Adrenal gland (tissue), 5 donors: ENCODE data around the gene CEP83.

Experiments
- POLR2A ChIP-seq, 2 donors: fragments of 450-650 bp; IDR thresholded peaks; one replicate each; pipeline ENCODE4 v1.6.1; 2017; ENCODE audit warnings: antibody characterized with exemption in 2 of 2, mild to moderate bottlenecking in 2 of 2, moderate library complexity in 1 of 2
- TF ChIP-seq, protein P1 (sequence below), 6 experiments: fragments of 450-650 bp in 4 of 6; fragments of 200-600 bp in 2 of 6; sonication (generic) in 1 of 6; IDR thresholded peaks; 1 replicate in 5 of 6; 2 replicates in 1 of 6; pipeline versions ENCODE4 v1.5.1 to v1.8.0; 2016 to 2021; ENCODE audit warnings: antibody characterized with exemption in 6 of 6, mild to moderate bottlenecking in 2 of 6, moderate library complexity in 1 of 6
- donor health status: DM: no; HTN: no; CAD: no.

DNA sequence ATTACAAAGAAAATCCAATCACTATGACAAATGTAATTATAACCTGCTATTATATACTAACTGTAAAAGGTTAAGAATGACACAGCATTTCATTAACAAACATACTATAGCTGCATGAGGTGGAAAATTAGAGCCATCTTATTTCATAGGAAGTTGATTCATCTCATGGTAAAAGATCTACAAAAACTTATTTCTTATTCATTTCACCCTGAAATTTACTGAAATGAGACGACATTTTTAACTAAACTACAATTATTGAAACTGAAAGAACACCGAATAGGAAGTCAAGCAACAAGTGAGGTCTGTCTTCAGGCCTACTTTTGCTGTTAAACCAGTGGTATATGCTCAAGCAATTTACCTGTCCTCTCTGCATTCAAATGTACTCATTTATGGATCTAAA, 87.2 kb downstream of the CEP83 start:
- TF ChIP-seq, protein P1, sequence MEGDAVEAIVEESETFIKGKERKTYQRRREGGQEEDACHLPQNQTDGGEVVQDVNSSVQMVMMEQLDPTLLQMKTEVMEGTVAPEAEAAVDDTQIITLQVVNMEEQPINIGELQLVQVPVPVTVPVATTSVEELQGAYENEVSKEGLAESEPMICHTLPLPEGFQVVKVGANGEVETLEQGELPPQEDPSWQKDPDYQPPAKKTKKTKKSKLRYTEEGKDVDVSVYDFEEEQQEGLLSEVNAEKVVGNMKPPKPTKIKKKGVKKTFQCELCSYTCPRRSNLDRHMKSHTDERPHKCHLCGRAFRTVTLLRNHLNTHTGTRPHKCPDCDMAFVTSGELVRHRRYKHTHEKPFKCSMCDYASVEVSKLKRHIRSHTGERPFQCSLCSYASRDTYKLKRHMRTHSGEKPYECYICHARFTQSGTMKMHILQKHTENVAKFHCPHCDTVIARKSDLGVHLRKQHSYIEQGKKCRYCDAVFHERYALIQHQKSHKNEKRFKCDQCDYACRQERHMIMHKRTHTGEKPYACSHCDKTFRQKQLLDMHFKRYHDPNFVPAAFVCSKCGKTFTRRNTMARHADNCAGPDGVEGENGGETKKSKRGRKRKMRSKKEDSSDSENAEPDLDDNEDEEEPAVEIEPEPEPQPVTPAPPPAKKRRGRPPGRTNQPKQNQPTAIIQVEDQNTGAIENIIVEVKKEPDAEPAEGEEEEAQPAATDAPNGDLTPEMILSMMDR (IDR thresholded peaks at IDR 0.05): no peak
- TF ChIP-seq POLR2A (IDR thresholded peaks at IDR 0.05): no peak
